ENCODE results near the gene HPSE2. TPM values are rescaled to one million over a fixed set of nuclear protein-coding genes. Genes with fewer than 3 reads are reported as not detected.

Gene HPSE2
- total RNA-seq, 1 experiment from 2014 or later: 0.20 TPM

- no peak for DNase-seq
- Histone ChIP-seq H3K4me1 (ENCODE audit: insufficient read depth, low read length) (no peaks in the 10 kb centered on the region; the same call in 1 of the 2 replicates), H2BK20ac (ENCODE audit: low read depth, low read length, poor library complexity, severe bottlenecking) (no peak overlapping the region), H3K18ac (ENCODE audit: insufficient read length, low read depth, low read length) (no peak overlapping the region), H3K4me2 (ENCODE audit: insufficient read depth, insufficient read length, low read length) (no peak overlapping the region), H3K9me3 (ENCODE audit: control insufficient read depth, low read depth, low read length) (no peaks in the 10 kb centered on the region), H3T11ph (ENCODE audit: low read length) (no peak overlapping the region), H4K5ac (ENCODE audit: insufficient read length, low read depth, low read length) (no peak overlapping the region), H3K23ac (ENCODE audit: insufficient read length, low read depth, low read length) (no peak overlapping the region), H2BK12ac (ENCODE audit: insufficient read length, low read depth, low read length) (no peak overlapping the region), H3K27ac (ENCODE audit: insufficient read length, low read depth, low read length) (no peak overlapping the region), H2BK15ac (ENCODE audit: low read depth, low read length) (no peak overlapping the region), H3K79me1 (ENCODE audit: insufficient read depth, low read depth, low read length, poor library complexity, severe bottlenecking) (no peaks in the 10 kb centered on the region), H3K4ac (ENCODE audit: low read depth, low read length) (no peak overlapping the region), H4K20me1 (ENCODE audit: control insufficient read depth, insufficient read depth, insufficient read length) (no peaks in the 10 kb centered on the region), H3K14ac (ENCODE audit: insufficient read depth, low read length) (no peak overlapping the region), H3K23me2 (ENCODE audit: insufficient read length, low read depth, low read length, poor library complexity, severe bottlenecking) (no peaks in the 10 kb centered on the region), H3K27me3 (ENCODE audit: insufficient read depth, low read length) (no peaks in the 10 kb centered on the region; the same call in 1 of the 2 replicates), H2BK5ac (ENCODE audit: insufficient read length, low read length) (no peak overlapping the region), H2AK5ac (ENCODE audit: insufficient read length, low read length) (no peak overlapping the region), H4K91ac (ENCODE audit: insufficient read length, low read depth, low read length) (no peak overlapping the region), H2AFZ (ENCODE audit: low read length) (no peak overlapping the region), H4K8ac (replicated peaks; ENCODE audit: insufficient read length, low read depth, low read length) (no peak overlapping the region), H3K79me2 (ENCODE audit: insufficient read depth, low read length) (no peaks in the 10 kb centered on the region), H3K9ac (ENCODE audit: extremely low read depth, insufficient read length, low read length) (no peak overlapping the region), H2BK120ac (ENCODE audit: low read depth, low read length, poor library complexity, severe bottlenecking) (no peak overlapping the region), H3K56ac (ENCODE audit: insufficient read length, low read depth, low read length) (no peak overlapping the region)
- Mint-ChIP-seq H3K4me3 (no peak overlapping the region), H3K27me3 (ENCODE audit: low read depth) (no peaks in the 10 kb centered on the region; the same call in 1 of the 2 replicates), H3K4me1 (no peaks in the 10 kb centered on the region), H3K36me3 (ENCODE audit: insufficient read depth in 1 of 3, low read depth in 3 of 3) (no peaks in the 10 kb centered on the region), H3K9me3 (no peaks in the 10 kb centered on the region), H3K27ac (no peak overlapping the region)
- WGBS (ENCODE audit: extremely low coverage, insufficient read length, low lambda C conversion rate): no CpG with 5 or more reads among the region's 1 CpG
- TF ChIP-seq CTCF (conservative IDR thresholded peaks at IDR 0.05): peak; percentile 64
Measured at GRCh38 chr10:98852686-98853085, 383.0 kb downstream of the HPSE2 start.
